Calu3 (cell line): Measurements from ENCODE around the gene TBXT. TPM values are rescaled to one million over a fixed set of nuclear protein-coding genes. Genes with fewer than 3 reads are reported as not detected.

Source experiments
- BruUV-seq: library from RNA; stranded (reverse); fragments of 400-500 nt; replicated peaks from 2 replicates; lab custom pipeline; 2021; lab: Mats Ljungman, UMichigan
- CTCF ChIA-PET: fragments of 300-600 bp; sonication (Branson Sonifier 250); formaldehyde crosslinking; loops from one replicate; lab custom pipeline; 2022; ENCODE audit warnings: antibody characterized with exemption; lab: Charles Lee
- DNase-seq: peaks from one replicate; pipeline ENCODE4 v3.0.0; 2022
- H3K27ac Mint-ChIP-seq: one replicate; pipeline ENCODE4 v1.8.0; 2022; ENCODE audit warnings: mixed read lengths; ENCODE audit not compliant: unreplicated experiment
- H3K27me3 Mint-ChIP-seq: one replicate; pipeline ENCODE4 v1.8.0; 2022; ENCODE audit warnings: mixed read lengths; ENCODE audit not compliant: unreplicated experiment
- H3K36me3 Mint-ChIP-seq: one replicate; pipeline ENCODE4 v1.8.0; 2022; ENCODE audit warnings: mild to moderate bottlenecking, moderate library complexity, mixed read lengths; ENCODE audit not compliant: insufficient read depth, unreplicated experiment
- H3K4me1 Mint-ChIP-seq: one replicate; pipeline ENCODE4 v1.8.0; 2022; ENCODE audit warnings: mild to moderate bottlenecking, low read depth, mixed read lengths; ENCODE audit not compliant: unreplicated experiment
- H3K4me3 Mint-ChIP-seq: one replicate; pipeline ENCODE4 v1.8.0; 2022; ENCODE audit warnings: mild to moderate bottlenecking, low read depth, moderate library complexity, mixed read lengths; ENCODE audit not compliant: unreplicated experiment
- H3K9me3 Mint-ChIP-seq: one replicate; pipeline ENCODE4 v1.8.0; 2022; ENCODE audit warnings: low read depth, mixed read lengths; ENCODE audit not compliant: unreplicated experiment
- intact Hi-C: fragments of 100-400 bp; cut with micrococcal nuclease; formaldehyde crosslinking; loops from one replicate; pipeline ENCODE4 v1.10.0; 2022; ENCODE audit not compliant: unreplicated experiment
- total RNA-seq: library from RNA; stranded (reverse); gene quantifications from 2 replicates; pipeline ENCODE4 v1.2.3, GENCODE V29; 2022
- TF ChIP-seq, protein P1 (sequence below): fragments of 200-600 bp; IDR thresholded peaks from one replicate; pipeline ENCODE4 v1.8.0; 2022; ENCODE audit warnings: antibody characterized with exemption; ENCODE audit not compliant: unreplicated experiment

Gene TBXT
- total RNA-seq, 1 experiment from 2014 or later, result not detected

DNA sequence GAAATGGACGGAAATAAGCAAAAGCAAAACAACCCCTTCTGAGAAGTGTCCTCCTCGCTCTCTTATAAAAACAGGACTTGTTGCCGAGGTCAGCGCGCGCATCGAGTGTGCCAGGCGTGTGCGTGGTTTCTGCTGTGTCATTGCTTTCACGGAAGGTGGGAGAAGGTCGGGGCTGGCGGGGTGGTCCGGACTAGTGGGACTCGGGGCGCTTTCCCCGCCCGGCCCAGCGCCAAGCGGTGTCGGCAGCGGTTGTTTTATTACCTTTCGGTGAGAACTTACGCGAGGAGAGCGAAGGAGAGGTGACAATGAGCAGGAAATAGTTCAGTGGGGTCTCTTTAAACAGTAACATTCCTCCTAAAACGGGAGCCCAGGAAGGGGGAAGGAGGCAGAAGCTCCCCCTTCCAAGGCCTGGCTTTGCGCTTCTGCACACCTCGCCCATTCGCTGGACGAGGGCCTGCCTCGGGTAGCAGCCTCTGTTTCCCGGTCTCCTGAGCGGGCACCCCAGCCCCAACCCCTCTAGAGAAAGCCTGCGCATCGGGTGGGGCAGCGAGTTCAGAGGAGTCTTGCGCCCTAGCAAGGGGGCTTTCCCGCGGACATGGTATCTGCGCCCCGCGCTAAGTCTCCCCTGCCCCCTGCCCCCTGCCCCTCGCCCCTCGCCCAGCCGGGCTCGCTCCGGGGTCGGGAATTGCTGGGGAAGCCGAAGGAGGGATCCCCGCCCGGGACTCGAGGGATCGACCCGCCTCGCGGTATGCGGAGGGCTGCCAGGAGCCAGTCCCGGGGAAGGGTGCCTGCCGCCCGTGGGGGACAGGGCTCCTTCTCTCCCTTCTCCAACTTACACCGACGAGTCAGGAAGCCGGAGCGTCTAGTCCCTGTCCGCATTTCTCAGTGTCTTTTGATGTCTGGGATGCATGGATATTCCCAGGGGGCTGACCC lies 1.2 kb upstream of the TBXT start:
- H3K36me3 Mint-ChIP-seq, result peaks cover 6% of the 10 kb centered on the region
- CTCF ChIA-PET, result no interaction called here
- TF ChIP-seq, protein P1, sequence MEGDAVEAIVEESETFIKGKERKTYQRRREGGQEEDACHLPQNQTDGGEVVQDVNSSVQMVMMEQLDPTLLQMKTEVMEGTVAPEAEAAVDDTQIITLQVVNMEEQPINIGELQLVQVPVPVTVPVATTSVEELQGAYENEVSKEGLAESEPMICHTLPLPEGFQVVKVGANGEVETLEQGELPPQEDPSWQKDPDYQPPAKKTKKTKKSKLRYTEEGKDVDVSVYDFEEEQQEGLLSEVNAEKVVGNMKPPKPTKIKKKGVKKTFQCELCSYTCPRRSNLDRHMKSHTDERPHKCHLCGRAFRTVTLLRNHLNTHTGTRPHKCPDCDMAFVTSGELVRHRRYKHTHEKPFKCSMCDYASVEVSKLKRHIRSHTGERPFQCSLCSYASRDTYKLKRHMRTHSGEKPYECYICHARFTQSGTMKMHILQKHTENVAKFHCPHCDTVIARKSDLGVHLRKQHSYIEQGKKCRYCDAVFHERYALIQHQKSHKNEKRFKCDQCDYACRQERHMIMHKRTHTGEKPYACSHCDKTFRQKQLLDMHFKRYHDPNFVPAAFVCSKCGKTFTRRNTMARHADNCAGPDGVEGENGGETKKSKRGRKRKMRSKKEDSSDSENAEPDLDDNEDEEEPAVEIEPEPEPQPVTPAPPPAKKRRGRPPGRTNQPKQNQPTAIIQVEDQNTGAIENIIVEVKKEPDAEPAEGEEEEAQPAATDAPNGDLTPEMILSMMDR, result no peak

DNA sequence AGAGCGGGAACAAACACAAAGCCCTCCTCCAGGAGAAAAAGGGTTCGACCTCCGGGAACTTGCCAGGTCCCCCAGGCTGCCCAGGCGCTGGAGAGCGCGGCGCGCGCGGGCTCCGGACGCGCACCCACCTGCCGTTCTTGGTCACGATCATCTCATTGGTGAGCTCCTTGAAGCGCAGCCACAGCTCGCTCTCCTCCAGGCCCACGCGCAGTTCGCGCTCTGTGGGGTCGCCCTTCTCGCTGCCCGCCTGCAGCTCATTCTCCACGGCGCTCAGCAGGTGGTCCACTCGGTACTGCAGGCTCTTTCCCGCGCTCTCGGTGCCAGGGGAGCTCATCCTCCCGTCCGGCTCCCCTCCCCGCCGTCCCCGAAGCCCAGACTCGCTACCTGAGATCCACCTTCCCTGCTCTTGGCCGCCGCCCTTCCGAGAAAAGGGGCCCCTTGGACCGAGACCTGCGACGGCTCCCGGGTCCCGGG lies 356 bp downstream of the TBXT start:
- intact Hi-C loops, result no loop called here
- H3K4me3 Mint-ChIP-seq, result no peak overlapping the region
- no peak for DNase-seq
- no peaks in the 10 kb centered on the region for H3K4me1 Mint-ChIP-seq
- H3K27ac Mint-ChIP-seq, result no peak overlapping the region
- H3K9me3 Mint-ChIP-seq, result no peaks in the 10 kb centered on the region
- CTCF ChIA-PET, result no interaction called here
- TF ChIP-seq, protein P1, result no peak
- H3K36me3 Mint-ChIP-seq, result peaks cover 6% of the 10 kb centered on the region
- no TSS peak for BruUV-seq
- peaks cover 67% of the 10 kb centered on the region for H3K27me3 Mint-ChIP-seq

More for the DNA sequence above, 1.2 kb upstream of the TBXT start:
- Mint-ChIP-seq H3K27ac (no peak overlapping the region), H3K4me1 (no peaks in the 10 kb centered on the region), H3K4me3 (peak overlapping the region; percentile 65), H3K27me3 (peaks cover 52% of the 10 kb centered on the region), H3K9me3 (no peaks in the 10 kb centered on the region)
- BruUV-seq, result no TSS peak
- DNase-seq, result no peak
- intact Hi-C loops, result no loop called here

DNA sequence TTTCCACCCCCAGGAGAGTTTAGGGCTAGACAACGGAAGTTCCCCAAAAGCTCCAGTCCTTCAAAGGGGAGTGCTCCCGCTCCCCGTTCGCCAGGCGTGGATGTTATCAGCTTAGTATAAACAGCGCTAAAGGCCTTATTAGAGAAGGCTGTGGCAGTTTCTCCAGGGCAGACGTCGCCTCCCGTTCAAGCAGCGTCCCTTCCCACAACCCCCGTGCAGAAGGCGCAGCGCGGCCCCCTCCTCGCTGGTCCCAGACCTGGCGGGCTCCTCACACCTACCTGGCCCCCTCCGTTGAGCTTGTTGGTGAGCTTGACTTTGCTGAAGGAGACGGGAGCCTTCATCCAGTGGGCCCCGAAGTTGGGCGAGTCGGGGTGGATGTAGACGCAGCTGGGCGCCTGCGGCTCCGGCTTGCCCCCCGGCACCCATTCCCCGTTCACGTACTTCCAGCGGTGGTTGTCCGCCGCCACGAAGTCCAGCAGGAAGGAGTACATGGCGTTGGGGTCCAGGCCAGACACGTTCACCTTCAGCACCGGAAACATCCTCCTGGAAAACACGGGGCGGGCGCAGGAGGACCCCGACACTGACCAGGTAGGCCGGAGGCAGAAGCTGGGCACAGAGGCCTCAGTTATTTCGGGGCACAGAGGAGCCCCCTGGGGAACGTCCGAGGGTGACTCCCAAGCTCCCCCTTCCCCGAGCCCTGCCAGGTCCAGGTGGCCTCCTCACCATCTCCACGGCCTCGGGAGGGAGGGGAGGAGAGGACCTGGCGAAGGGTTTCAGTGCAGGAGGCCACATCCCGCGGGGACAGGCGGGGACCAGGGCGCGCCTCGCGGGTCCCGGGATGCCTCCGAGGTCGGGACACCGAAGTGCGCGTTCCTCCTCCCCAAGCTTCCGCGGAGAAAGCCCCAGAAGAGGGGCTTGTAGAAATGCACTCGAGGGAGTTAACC lies 1.1 kb downstream of the TBXT start:
- H3K4me3 Mint-ChIP-seq, result no peak overlapping the region
- CTCF ChIA-PET, result no interaction called here
- intact Hi-C loops, result no loop called here
- peaks cover 69% of the 10 kb centered on the region for H3K27me3 Mint-ChIP-seq
- no peaks in the 10 kb centered on the region for H3K9me3 Mint-ChIP-seq
- no TSS peak for BruUV-seq
- no peak for DNase-seq
- TF ChIP-seq, protein P1, result no peak
- peaks cover 6% of the 10 kb centered on the region for H3K36me3 Mint-ChIP-seq
- no peak overlapping the region for H3K27ac Mint-ChIP-seq
- H3K4me1 Mint-ChIP-seq, result no peaks in the 10 kb centered on the region

DNA sequence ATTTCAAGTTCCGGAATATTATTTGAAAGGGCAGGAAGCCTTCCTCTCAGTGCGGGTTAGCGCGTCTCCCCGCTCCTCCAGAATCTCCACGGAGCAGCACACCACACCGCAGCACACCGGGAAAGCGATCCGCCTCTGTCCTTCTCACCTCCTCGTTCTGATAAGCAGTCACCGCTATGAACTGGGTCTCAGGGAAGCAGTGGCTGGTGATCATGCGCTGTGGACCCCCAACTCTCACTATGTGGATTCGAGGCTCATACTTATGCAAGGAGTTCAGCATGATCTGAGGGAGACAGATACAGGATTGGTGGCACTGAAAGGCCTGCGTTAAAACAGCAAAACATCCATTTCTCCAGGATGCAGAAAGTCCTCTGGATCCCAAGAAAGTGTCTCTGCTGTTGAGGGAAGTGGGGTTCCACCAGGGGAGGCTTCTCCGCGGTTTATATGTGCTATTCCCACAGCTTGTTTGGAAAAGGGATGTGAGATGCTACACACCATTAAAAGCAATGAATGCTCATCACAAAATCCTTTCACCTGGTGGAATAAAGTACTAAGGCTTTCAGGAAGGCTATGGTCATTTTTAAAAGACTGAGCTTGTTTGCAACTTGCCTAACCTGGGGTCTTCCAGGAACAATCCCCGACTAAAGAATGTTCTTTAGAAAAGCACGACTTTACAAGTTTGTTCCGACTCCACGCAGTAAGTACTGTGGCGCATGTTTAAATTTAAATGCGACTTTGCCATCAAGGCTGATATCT lies 1.9 kb downstream of the TBXT start:
- no TSS peak for BruUV-seq
- Mint-ChIP-seq H3K4me3 (no peak overlapping the region), H3K27me3 (peaks cover 74% of the 10 kb centered on the region), H3K9me3 (no peaks in the 10 kb centered on the region), H3K36me3 (peaks cover 6% of the 10 kb centered on the region), H3K4me1 (no peaks in the 10 kb centered on the region), H3K27ac (no peak overlapping the region)
- CTCF ChIA-PET, result no interaction called here
- intact Hi-C loops, result no loop called here
- DNase-seq, result no peak
- TF ChIP-seq, protein P1, result no peak
